Middle frontal gyrus (tissue), 1 donor: Measurements from ENCODE around the gene FBRSL1.
"Not testable (repeated sequence)": the region's sequence is repeated elsewhere in the genome, so short reads cannot be mapped to it uniquely, and the experiment has no call there.

Source experiments
- DNase-seq: peaks from one replicate; pipeline ENCODE4 v3.0.0-alpha.2; 2015; ENCODE audit warnings: low spot score; ENCODE audit errors: extremely low spot score

Gene FBRSL1

DNA sequence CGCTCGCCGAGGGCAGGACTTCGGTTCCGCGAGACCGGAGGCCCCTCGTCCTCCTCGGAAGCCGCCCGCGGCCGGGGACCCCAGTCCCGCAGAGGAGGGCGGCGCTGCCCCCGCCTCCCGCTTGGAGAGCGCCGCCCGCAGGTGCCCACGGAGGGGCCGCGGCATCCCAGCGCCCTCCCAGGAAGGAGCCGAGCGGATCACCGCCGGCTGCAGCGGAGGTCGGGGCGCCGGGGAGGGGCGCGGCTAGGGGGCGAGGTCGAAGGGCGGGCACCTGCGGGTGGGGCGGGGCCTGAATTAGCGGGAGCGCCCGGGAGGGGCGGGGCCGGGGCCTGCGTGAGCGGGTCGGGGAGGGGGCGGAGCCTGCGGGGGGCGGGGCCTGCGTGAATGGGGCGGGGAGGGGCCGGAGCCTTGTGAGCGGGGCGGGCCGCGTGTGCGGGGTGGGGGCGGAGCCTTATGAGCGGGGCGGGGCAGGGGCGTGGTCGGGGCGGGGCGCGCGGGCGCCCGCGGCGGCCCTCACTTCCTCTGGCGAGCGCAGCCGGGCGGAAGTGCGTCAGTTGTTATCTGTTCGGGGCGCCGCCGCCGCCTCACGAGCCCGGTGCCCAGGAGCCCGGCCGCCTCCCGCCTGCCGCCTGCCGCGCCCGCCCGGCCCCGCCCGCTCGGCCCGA is at the start of gene FBRSL1:
FBRSL1 (plus strand) TSS at position 550 of the 665 bp plus-strand sequence.
- peak; percentile 78 for DNase-seq

DNA sequence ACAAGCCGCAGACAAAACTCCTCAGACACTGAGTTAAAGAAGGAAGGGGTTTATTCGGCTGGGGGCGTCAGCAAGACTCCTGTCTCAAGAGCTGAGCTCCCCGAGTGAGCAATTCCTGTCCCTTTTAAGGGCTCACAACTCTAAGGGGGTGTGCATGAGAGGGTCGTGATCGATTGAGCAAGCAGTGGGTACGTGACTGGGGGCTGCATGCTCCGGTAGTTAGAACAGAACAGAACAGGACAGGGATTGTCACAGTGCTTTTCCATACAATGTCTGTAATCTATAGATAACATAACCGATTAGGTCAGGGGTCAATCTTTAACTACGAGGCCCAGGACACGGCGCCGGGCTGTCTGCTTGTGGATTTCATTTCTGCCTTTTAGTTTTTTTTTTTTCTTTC is 49.5 kb upstream of the FBRSL1 start:
- DNase-seq, result not testable (repeated sequence)

DNA sequence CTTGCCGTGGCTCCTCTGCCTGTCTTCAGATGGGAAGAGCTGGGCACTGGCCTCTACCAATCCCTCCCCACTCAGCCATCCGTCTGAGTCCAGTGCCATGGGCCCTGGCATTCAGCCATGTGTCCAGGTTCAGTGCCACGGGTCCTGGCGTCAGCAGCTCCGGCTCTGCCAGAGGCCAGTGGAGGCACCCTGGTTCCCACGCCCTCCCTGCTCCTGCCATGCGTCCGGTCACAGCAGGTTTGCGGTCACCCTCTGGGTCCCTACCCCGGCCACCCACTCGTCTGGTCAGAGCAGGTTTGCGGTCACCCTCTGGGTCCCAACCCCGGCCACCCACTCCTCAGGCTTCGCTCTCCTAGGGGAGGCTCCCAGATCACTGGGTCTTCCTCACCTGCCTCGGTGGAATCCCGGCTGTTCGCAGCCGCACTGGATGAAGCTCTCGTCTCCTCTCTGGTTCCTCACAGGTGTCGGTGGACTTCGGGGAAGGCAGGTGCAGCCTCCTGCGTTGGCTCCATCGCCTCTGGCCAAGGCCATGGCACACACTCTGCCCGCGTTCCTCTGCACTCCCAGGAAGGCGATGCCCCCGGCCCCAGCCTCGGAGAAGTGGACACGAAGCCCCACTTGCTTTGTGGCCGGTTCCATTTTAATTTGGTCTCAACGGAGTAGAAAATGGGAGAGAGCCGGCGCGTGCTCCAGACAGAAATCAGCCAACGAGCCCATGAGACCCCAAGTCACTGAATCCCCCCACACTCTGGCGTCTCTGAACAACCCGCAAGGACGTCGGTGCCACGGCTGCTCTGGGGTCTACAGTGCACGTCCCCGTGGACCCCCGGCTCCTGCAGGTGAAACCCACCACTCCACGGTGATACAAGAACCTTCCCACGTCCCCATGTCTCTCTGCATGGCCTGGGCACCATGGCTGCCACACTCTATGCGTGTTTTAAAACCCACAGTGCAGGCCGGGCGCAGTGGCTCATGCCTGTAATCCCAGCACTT is 47.8 kb upstream of the FBRSL1 start:
- no peak for DNase-seq

DNA sequence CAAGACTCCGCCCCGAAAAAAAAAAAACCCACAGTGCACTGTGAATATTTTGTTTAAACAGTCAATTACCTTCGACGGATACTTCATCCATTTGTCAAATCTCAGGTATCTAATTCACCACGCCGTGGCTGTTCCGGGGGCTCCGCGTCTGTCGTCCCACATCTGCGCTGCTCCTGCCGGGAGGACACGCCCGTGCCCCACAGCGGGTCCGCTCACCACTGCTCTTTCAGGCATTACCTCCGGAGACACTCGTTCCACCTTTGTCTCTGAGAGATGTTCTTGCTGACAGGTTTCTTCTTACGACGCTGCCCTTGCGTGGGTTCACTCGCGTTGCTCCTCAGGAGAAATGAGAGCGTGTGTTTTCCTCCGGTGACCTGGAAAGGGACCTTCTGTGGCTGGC is 46.9 kb upstream of the FBRSL1 start:
- no peak for DNase-seq

DNA sequence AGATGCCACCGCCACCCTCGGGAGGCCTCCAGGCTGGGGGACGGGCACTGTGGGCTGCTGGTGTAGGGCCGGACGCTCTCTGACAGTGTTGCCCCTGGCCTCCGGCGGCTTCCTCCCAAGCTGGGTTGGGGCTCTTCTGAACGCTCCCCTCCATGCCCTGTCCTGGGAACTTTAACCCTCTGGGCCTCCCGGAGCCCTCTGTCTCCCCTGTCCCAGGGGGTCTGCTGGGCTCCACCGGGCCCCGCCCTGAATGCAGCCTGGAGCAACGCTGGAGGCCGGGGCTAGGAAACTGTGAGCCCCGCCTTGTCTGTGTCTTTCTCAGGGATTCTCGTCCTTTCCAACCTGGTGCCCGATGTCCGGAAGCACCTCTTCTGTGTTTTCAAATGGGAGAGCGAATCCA is 45.7 kb upstream of the FBRSL1 start:
- no peak for DNase-seq

DNA sequence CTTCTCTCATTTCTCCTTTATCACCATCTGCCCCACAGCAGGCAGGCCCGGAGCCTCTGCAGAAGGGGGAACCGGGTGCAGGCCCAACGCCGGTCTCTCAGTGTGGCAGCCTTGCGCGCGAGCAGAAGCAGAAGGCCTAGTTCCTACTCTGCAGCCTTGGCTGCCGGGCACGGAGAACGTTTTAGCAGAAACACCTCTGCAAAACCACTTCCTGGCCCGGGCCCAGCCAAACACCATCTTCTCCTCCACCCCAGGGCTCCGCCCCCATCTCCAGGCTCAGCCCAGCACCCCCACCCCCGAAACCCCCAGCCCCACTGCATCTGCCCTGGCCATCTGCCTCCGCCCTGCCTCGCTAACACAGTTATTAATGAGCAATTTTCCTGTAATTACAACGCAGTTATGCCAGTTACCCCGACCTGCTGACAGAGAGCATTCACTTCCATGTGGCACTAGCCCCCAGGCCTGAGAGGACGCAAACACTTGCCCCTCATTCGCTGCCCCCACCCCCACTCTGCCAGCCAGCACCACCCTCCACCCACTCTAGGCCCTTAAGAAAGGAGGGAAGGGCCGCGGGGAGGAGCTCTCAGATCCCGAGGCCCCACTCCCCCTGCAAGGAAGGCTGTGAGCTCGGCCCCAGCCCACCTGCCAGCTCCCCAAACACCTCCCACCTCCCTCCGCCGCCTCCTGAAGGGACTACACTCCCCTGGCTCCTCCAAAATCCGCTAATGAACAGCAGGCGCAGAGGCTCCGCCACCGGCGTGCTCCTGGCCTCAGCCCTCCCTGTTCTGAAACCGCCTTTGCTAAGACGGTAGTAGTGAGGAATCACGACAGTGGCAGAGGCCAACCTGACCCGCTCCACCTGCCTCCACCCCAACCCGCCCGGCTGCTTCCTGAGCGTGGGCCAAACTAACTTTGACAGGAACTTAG is 44.7 kb upstream of the FBRSL1 start:
- DNase-seq, result no peak

DNA sequence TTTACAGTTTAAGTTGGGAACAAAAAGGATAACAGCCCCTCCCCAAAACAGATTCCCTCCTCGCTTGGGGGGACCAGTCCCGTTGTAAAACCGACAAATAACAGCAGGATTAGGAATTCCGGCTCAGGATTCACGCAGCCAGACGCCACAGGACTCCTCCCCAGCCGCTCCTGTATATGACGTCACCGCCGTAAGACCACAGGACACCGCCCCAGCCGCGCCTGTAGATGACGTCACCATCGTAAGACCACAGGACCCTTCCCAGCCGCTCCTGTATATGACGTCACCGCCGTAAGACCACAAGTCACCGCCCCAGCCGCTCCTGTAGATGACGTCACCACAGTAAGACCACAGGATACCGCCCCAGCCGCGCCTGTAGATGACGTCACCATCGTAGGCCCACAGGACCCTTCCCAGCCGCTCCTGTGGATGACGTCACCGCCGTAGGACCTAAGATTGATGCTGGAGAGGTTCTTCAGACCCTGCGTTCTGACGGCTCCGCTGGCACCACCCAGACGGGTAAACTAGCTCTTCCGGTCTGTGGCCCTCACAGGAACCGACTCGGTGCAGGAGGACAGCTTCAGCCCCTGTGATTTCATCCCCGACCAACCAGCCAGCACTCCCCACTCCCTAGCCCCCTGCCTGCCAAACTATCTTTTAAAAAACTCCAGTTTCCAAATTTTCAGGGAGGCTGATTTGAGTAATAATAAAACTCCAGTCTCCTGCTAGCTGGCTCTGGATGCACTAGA is 43.9 kb upstream of the FBRSL1 start:
- DNase-seq, result no peak

DNA sequence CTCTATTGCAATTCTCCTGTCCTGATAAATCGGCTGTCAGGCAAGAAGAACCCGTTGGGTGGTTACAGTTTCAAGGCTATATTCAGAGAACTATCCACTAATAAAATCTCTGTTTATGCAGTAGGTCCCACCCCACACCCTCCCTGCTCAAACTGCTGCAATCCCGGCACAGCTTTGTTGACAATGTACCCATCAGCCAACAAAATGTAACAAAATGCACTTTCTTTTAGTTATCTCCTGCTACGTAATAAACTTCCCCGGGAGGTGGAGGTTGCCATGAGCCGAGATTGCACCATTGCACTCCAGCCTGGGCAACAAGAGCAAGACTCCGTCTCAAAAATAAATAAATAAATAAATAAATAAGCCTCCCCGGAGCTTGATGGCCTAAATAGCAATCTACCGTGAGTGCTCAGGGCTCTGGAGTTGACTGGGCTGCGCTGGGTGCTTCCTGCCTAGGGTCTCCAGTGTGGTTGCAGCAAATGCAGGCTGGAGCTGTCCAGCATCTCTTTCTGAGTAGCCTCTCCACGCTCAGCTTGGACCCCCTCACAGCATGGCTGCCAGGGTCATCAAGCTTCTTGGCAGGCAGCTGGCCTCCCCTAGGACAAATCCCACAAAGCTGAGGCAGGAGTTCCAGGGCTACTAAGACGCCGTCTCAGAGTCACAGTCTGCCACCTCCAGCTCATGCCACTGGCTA is 43.2 kb upstream of the FBRSL1 start:
- no peak for DNase-seq

DNA sequence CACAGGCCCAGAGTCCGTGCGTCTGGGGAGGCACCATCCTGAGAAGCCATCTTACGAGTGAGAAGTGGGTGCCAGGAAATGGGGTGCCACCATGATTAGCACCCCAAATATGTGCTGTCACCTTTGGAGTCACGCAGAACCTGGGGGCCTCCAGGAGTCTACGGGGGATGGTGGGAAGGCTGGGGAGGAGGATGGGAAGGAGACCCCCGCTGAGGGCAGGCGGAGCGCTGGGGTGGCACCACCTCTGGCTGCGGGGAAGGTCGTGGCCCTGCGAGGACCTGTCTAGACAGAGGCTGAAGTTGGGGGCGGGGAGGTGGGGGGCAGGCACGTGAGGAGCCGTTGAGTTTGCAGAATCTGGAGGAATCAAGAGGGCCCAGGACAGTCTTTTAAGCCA is 42.6 kb upstream of the FBRSL1 start:
- DNase-seq, result no peak

DNA sequence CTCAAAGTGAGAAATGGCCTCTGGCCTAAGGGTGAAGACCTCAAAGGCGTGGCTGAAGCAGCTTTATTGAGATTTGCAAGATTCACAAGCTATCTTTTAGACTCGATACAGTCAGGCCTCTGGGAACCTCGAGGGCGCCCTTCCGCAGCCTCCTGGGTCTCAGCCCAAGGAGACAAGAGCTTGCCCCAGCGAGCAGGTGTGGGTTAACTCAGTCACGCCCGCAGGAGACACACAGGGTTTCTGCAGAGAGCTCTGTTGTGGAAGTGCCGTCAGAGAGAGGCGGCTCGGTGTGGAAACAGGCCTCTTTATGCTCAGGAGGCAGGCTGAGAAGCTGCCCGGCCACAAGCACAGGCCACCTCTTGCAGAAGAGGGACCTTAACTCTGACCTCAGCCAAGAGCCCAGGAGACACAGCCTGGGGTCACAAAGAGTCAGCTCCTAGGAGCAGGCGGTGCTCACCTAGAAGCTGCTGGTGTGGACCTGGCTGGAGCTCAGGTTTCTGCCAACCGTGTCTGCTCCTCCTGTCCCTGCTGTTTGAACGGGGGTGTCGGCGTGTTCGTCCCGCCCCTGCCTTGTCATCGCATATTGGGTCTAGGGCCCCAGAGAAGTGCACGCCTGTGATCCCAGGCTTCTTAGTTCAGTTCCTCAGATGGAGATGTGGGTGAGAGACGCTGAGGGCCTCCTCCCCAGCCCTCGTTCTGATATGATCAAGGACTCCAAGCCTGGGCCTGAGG is 42.1 kb upstream of the FBRSL1 start:
- no peak for DNase-seq

DNA sequence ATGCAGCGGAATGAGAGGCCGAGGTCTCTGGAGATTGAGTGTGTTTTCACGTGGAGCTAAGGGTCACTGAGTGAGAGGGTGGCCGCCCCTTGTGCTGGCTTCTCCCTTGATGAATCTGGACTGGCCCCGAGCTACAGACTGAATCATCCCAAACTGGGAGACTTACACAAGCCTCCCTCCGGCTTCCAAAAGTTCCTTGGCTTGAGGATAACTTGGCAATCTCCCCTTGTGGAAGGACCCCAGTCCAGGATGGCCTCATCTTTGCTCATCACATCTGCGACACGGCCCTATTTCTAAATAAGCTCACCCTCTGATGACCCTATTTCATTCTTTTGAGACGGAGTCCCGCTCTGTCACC is 41.5 kb upstream of the FBRSL1 start:
- no peak for DNase-seq

DNA sequence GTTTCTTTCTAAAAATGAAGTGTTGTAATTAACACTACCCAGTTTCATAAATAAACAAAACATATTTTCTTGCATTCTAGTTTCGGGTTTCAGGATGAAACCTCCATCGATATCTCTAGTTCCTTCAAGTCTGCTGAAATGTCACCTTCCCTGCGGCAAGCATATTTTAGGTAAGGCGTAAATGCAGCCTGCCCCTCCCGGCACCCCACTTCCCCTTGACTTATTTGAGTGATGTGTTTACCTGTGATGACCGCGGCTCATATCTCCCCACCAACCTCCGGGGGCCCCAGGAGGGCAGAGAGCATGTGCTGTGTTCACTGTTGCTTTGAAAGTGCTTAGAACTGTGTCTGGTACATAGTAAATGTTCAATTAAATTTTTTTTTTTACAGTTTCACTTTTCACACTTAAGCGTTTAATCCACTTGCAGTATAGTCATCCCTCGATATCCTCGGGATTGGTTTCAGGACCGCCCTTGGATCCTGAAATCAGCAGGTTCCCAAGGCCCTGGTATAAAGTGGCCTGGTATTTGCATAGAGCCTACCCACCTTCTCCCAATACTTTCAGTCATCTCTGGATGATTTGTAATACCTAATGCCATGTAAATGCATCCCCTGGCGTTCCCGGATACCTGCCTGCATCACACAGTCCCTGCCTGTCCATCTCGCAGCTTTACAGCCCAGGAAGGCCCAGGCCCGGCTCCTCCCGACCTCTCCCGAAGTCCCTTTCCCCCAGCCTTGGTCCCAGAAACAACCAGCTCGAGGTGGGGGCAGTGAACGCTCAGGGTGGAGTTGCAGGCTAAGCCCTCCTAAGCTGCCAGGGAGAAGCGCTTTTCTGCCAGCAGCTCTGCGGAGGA is 40.2 kb upstream of the FBRSL1 start:
- DNase-seq, result no peak

DNA sequence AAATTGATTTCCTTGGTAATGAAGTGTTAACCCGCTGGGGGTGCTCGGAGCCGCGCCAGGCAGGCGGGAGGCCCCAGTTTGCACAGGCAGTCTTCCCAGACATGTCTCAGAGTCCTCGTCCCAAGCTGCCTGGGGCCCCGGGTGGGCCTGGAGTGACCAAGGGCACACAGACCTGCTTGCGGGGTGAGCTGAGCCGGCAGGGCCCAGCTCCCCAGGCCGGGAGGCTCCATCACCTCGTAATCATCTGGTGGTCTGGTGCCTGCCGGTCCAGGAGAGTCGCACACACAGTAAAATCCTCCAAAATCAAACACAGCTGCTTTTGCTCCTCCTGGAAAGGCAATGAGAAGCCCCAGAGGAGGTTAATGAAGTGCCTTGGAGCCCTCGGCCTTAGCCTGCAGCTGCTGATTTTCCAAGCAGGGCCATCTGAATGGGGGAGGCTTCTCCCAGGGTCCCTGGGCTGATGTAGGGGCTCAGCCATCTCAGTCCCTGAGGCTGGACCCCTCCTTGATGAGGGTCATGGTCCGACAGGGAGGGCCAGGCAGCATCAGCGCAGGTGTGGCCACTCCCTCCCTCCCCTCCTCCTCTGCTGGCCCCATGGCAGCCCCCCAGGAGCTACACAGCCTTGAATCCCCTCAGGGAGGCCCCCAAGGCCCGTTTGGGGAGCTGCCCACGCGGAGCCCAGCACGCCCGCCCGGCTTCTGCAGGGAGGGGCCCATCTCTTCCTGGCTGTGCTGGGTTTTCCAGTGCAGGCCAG is 39.4 kb upstream of the FBRSL1 start:
- no peak for DNase-seq

DNA sequence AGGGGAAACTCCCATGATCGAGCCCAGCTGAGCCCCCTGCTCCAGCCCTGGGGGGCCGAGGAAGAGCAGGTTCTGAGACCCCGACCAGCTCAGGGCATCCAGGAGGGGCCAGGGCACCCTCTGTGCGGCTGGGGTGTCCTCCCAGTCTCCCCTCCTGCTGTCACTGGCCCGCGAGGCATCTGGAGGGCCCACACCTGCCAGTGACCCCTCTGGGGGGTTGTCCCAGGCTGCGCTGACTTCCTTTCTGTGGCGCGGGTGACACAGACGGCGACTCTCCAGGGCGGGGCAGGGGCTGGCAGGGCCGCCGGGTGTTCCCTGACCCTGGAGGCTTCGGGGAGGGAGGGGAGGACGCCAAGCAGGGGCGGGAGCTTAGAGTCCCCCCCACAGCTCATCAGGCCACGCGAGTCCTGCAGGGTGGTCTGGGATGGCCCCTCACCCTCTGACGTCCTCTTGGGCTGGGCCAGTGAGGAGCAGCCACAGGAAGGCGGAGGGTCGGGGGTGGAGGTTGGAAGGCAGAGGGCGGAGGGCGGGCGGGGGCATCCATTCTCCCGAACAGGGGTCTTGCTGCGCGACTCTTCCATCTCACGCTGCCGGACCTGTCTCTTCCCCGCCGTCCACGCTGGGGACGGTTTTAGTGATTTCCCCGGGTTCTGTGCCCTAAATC is 38.6 kb upstream of the FBRSL1 start:
- no peak for DNase-seq

DNA sequence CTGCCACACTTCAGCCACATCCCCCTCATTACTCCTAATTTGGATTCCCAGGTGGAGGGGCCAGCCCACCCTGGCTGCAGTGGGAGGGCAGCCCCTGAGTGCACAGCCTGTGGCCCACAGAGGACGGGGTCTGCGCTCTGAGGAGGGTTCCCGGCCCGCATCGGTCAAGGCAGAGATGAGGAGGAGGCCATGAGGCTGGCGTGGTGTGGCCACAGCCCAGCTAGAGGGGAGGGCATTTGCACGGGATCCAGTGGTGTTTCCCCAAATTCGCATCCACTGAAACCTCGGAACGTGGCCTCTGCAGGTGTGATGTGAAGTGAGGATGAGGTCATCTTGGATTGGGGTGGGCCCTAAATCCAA is 38.1 kb upstream of the FBRSL1 start:
- no peak for DNase-seq

DNA sequence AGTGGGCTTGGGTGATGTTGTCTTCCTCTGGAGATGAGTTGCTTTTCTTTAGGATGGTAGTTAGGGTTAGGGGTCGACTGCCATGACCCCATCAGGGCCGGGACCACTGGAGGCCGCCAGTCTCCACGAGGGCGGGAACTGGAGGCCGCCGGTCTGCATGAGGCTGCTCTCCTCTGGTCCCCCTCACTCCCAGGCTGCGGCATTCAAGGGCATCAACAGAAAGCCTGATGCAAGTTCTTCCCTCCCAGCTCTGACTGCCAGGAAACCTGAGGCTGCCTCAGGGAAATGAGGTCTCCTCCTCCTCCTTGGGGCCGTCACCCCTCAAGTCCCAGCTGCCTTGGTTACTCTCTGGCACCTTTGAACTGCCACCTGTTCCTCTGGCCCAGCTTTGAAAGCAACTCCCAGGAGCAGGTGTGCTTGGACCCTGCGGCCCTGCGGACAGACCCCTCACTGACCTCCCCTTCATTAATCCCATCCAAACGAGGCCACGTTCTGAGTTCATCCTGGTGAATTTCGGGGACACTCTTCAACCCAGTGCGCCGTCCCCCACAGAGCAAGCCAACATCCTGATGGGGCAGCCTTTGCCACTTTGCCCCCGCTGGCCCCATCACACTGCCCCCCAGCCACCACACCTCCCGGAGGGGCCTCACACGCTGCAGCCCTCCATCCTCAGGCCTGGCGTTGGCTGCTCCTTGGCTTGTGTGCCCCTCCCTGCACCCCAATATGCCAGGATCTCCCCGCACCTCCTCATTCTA is 37.2 kb upstream of the FBRSL1 start:
- DNase-seq, result no peak
